CD4-positive, alpha-beta T cell (primary cell): ENCODE results near the gene CYP4A22. TPM values are rescaled to one million over a fixed set of nuclear protein-coding genes. Genes with fewer than 3 reads are reported as not detected.
A peak's percentile ranks its signal among the peaks of the same experiment; 100 is the strongest.
"Not testable (repeated sequence)": the region's sequence is repeated elsewhere in the genome, so short reads cannot be mapped to it uniquely, and the experiment has no call there.

ENCODE experiments used
- ATAC-seq: fragments of 200-7000 bp; cut with Tn5 transposase; one replicate; pipeline ENCODE4 v1.10.0; 2022; ENCODE audit warnings: mild to moderate bottlenecking; ENCODE audit not compliant: poor library complexity
- CTCF ChIA-PET: fragments of 350-600 bp; sonication (Branson Sonifier 250); formaldehyde crosslinking; loops from one replicate; lab custom pipeline; 2021; ENCODE audit warnings: antibody characterized with exemption, inconsistent platforms; lab: Charles Lee
- POLR2A ChIA-PET: fragments of 350-600 bp; sonication (Branson Sonifier 250); formaldehyde crosslinking; loops from one replicate; lab custom pipeline; 2021; ENCODE audit warnings: antibody characterized with exemption, inconsistent platforms; lab: Charles Lee
- DNase-seq, 14 experiments: peaks; one replicate each; pipeline ENCODE4 v3.0.0-alpha.2; 2013 to 2020; ENCODE audit warnings: mixed read lengths in 2 of 14
- H3K27ac ChIP-seq, 2 donors: one replicate each; pipeline versions ENCODE4 v1.5.1 to v1.7.0; 2013; ENCODE audit warnings: low read length in 2 of 2, low read depth in 1 of 2, mild to moderate bottlenecking in 1 of 2
- H3K27me3 ChIP-seq, 2 experiments: 1 replicate in 1 of 2; 2 replicates in 1 of 2; pipeline versions ENCODE4 v1.6.1 to v1.7.0; 2013; ENCODE audit warnings: low read length in 2 of 2, control low read depth in 1 of 2, mild to moderate bottlenecking in 1 of 2, moderate library complexity in 1 of 2; ENCODE audit not compliant: insufficient read depth in 2 of 2, control insufficient read depth in 1 of 2
- H3K36me3 ChIP-seq: one replicate; pipeline ENCODE4 v1.6.1; 2013; ENCODE audit warnings: low read length, control low read depth; ENCODE audit not compliant: insufficient read depth
- H3K4me1 ChIP-seq: one replicate; pipeline ENCODE4 v1.6.1; 2013; ENCODE audit warnings: low read length, control low read depth; ENCODE audit not compliant: insufficient read depth
- H3K4me3 ChIP-seq: one replicate; pipeline ENCODE4 v1.5.1; 2013; ENCODE audit warnings: mild to moderate bottlenecking, low read length, moderate library complexity
- H3K9me3 ChIP-seq, 2 experiments: 1 replicate in 1 of 2; 2 replicates in 1 of 2; pipeline versions ENCODE4 v1.6.1 to v1.7.0; 2013; ENCODE audit warnings: low read length in 2 of 2, mild to moderate bottlenecking in 2 of 2, control low read depth in 1 of 2, moderate library complexity in 1 of 2; ENCODE audit not compliant: control insufficient read depth in 1 of 2, insufficient read depth in 1 of 2
- H3K27ac Mint-ChIP-seq: one replicate; pipeline ENCODE4 v1.8.0; 2020; ENCODE audit warnings: mixed read lengths
- H3K27me3 Mint-ChIP-seq: one replicate; pipeline ENCODE4 v1.8.0; 2021; ENCODE audit warnings: mixed read lengths
- H3K36me3 Mint-ChIP-seq: one replicate; pipeline ENCODE4 v1.8.0; 2021; ENCODE audit warnings: low read depth, mixed read lengths
- H3K4me1 Mint-ChIP-seq: one replicate; pipeline ENCODE4 v1.8.0; 2021; ENCODE audit warnings: low read depth, mixed read lengths
- H3K4me3 Mint-ChIP-seq: one replicate; pipeline ENCODE4 v1.8.0; 2020; ENCODE audit warnings: mild to moderate bottlenecking, mixed read lengths
- H3K9me3 Mint-ChIP-seq: one replicate; pipeline ENCODE4 v1.8.0; 2020; ENCODE audit warnings: mixed read lengths
- intact Hi-C, 2 experiments: fragments of 100-400 bp; cut with DNase I in 1 of 2; cut with micrococcal nuclease in 1 of 2; formaldehyde crosslinking; loops; one replicate each; pipeline versions ENCODE4 v1.15.1 to v1.9.0; 2023 to 2025; cut with DNase I, micrococcal nuclease
- total RNA-seq, 174 experiments: library from RNA in 2 of 174; stranded (reverse) in 2 of 174; gene quantifications; one replicate each; pipeline ENCODE4 v1.2.3 and lab custom pipeline; 2021 to 2026
- TF ChIP-seq, protein P1 (sequence below): fragments of 200-600 bp; IDR thresholded peaks from one replicate; pipeline ENCODE4 v1.8.0; 2022; ENCODE audit warnings: antibody characterized with exemption, mild to moderate bottlenecking

The CYP4A22 gene
- total RNA-seq, 2 experiments from 2014 or later: not detected

DNA sequence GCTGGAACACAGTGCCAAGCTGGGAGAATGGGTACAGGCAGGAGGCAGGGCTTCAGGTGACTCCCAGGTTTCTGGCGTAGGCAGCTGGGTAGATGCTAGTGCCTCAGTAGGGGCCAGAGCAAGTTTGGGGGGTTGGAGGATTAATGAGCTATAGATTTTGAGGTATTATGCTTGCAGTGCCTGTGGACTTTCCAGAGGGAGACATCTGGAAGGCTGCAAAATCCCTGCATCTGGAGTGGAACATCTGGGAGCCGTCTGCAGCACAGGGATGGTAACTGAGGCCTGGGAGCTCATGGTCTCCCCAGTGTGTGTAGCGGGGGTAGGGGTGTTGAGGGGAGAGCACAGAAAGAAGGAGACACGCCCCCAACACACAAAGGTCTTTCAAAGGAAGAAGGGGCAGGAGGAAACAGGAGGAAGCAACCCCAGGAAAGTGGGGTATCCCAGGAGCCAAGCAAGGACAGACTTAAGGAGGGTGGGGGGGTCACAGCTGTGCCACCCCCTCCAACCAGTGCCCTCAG is 54.8 kb downstream of the CYP4A22 start:
- H3K4me3 Mint-ChIP-seq: no peak overlapping the region
- no peaks in the 10 kb centered on the region for H3K9me3 Mint-ChIP-seq
- Histone ChIP-seq H3K4me1 (no peaks in the 10 kb centered on the region), H3K9me3 (no peaks in the 10 kb centered on the region), H3K27ac (no peak overlapping the region), H3K4me3 (no peak overlapping the region), H3K36me3 (no peaks in the 10 kb centered on the region), H3K27me3 (peaks cover 0 to 3% of the 10 kb centered on the region in 2 experiments)
- ATAC-seq: no peak
- intact Hi-C loops: loop anchor here (2.0 to 5.0 kb wide), 4 partner anchors 70 to 535 kb away; no protein-coding TSS in a partner anchor
- H3K36me3 Mint-ChIP-seq: no peaks in the 10 kb centered on the region
- POLR2A ChIA-PET: no interaction called here
- H3K27me3 Mint-ChIP-seq: peaks cover 15% of the 10 kb centered on the region
- TF ChIP-seq, protein P1, sequence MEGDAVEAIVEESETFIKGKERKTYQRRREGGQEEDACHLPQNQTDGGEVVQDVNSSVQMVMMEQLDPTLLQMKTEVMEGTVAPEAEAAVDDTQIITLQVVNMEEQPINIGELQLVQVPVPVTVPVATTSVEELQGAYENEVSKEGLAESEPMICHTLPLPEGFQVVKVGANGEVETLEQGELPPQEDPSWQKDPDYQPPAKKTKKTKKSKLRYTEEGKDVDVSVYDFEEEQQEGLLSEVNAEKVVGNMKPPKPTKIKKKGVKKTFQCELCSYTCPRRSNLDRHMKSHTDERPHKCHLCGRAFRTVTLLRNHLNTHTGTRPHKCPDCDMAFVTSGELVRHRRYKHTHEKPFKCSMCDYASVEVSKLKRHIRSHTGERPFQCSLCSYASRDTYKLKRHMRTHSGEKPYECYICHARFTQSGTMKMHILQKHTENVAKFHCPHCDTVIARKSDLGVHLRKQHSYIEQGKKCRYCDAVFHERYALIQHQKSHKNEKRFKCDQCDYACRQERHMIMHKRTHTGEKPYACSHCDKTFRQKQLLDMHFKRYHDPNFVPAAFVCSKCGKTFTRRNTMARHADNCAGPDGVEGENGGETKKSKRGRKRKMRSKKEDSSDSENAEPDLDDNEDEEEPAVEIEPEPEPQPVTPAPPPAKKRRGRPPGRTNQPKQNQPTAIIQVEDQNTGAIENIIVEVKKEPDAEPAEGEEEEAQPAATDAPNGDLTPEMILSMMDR: no peak
- no peak overlapping the region for H3K27ac Mint-ChIP-seq
- CTCF ChIA-PET: interaction anchor here (1.4 to 3.4 kb wide), 3 partner anchors 13 to 71 kb away, joined by 3 to 17 read pairs (median 10); no protein-coding TSS in a partner anchor
- no peak for DNase-seq
- no peaks in the 10 kb centered on the region for H3K4me1 Mint-ChIP-seq

DNA sequence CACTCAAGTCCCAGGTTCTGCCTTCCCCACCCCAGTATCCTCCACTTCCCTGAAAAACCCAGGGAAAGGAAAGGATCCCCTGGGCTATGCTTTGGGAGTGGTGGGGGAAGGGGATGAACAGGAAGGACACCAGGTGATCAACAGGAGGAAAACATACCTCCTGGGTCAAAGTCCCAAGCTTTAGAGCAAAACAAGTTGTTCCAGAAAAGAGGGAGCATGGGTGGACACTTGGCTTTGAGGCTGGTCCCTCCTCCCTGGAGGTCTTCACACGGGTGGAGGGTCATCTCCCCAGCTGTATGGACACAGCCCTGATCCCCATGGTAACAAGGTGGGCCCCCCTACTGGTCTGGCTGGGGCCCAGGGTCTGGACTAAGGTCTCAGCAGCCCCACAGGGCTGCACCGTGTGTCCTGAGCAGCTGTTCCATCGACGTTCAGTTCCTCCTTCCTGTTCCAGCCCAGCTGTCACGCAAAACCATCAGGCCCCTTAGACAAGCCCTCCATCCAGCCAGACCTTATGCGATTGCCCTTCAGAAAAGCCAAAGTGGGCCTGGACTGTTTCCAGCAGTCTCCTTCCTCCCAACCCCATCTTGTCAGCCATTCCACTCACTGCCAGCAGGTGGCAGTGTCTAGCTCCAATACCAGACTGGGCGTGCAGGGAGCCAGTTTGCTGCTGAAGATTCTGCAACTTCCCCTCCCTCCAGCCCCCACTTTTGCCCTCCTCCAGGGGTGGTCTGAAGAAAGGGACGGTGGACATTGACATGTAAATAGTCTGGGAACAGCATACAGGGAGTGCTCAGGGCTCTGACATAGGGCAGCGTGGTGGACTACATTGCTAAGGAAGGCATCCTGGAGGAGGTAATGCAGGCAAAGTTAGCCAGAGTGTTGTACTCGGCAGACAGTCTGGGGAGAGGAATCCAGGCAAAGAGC is 55.5 kb downstream of the CYP4A22 start:
- Mint-ChIP-seq H3K36me3 (no peaks in the 10 kb centered on the region), H3K27me3 (peaks cover 18% of the 10 kb centered on the region), H3K27ac (no peak overlapping the region), H3K9me3 (no peaks in the 10 kb centered on the region), H3K4me3 (no peak overlapping the region), H3K4me1 (no peaks in the 10 kb centered on the region)
- Histone ChIP-seq H3K4me1 (no peaks in the 10 kb centered on the region), H3K36me3 (no peaks in the 10 kb centered on the region), H3K9me3 (no peaks in the 10 kb centered on the region), H3K27ac (no peak overlapping the region), H3K27me3 (peaks cover under 1 to 3% of the 10 kb centered on the region in 2 experiments), H3K4me3 (no peak overlapping the region)
- POLR2A ChIA-PET: interaction anchor here (0.5 to 0.8 kb wide), 2 partner anchors 15 to 75 kb away, joined by 3 read pairs; no protein-coding TSS in a partner anchor
- intact Hi-C loops: loop anchor here (1.0 to 5.0 kb wide), 6 partner anchors 70 to 535 kb away; no protein-coding TSS in a partner anchor
- DNase-seq (peak; percentile 33 to 77 (median 56)), ATAC-seq (peak; percentile 67)
- TF ChIP-seq, protein P1: peak; percentile 91
- CTCF ChIA-PET: interaction anchor here (0.6 to 3.4 kb wide), 6 partner anchors 14 to 517 kb away, joined by 3 to 17 read pairs (median 4); no protein-coding TSS in a partner anchor

DNA sequence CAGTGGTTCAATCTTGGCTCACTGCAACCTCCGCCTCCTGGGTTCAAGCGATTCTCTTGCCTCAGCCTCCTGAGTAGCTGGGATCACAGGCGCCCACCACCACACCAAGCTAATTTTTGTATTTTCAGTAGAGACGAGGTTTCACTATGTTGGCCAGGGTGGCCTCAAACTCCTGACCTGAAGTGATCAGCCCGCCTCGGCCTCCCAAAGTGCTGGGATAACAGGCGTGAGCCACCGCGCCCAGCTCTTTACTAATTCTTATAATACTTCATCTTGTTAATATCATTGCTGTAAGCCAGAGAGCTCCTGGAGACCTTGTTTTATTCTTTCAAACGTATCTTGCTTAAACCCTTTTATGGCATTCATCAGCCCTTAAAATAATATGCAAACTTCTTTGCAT is 56.3 kb downstream of the CYP4A22 start:
- ChIA-PET CTCF (interaction anchor here (0.6 to 3.4 kb wide), 6 partner anchors 15 to 517 kb away, joined by 3 to 17 read pairs (median 4); no protein-coding TSS in a partner anchor), POLR2A (interaction anchor here (0.5 to 0.8 kb wide), 2 partner anchors 14 to 74 kb away, joined by 3 read pairs; no protein-coding TSS in a partner anchor)
- not testable (repeated sequence) for H3K36me3 ChIP-seq, H3K27ac Mint-ChIP-seq, ATAC-seq, H3K4me3 ChIP-seq, H3K9me3 Mint-ChIP-seq, H3K4me3 Mint-ChIP-seq, DNase-seq, H3K27ac ChIP-seq, H3K4me1 ChIP-seq, H3K9me3 ChIP-seq, H3K27me3 ChIP-seq, H3K36me3 Mint-ChIP-seq, H3K4me1 Mint-ChIP-seq
- intact Hi-C loops: loop anchor here (1.0 to 5.0 kb wide), 6 partner anchors 69 to 534 kb away; no protein-coding TSS in a partner anchor
- peaks cover 25% of the 10 kb centered on the region for H3K27me3 Mint-ChIP-seq
